Left lobe of liver (tissue), 1 donor: ENCODE measurements around the gene AOC1. TPM values are rescaled to one million over a fixed set of nuclear protein-coding genes. Genes with fewer than 3 reads are reported as not detected.

Experiments used
- total RNA-seq: library from RNA; stranded (reverse); gene quantifications from one replicate; pipeline ENCODE4 v1.2.1, GENCODE V29; 2021
- donor health status: DM: no; HTN: yes; CAD: no.

Gene AOC1
- total RNA-seq, 1 donor from 2014 or later, result 18.9 TPM

Other genes starting within 250 kb of the AOC1 start
- gene GIMAP6, start 220.1 kb upstream of the AOC1 start, total RNA-seq, result 6.5 TPM
- gene GIMAP2, start 166.8 kb upstream of the AOC1 start, total RNA-seq, result 5.3 TPM
- 1.4 TPM for gene GIMAP1, start 135.9 kb upstream of the AOC1 start, total RNA-seq
- gene GIMAP5, start 115.1 kb upstream of the AOC1 start, total RNA-seq, result 3.7 TPM
- gene TMEM176B, start 52.2 kb upstream of the AOC1 start, total RNA-seq, result 906 TPM
- gene TMEM176A, start 51.7 kb upstream of the AOC1 start, total RNA-seq, result 449 TPM
- 0.28 TPM for gene KCNH2, start 125.8 kb downstream of the AOC1 start, total RNA-seq
- 8.7 TPM for gene NOS3, start 138.5 kb downstream of the AOC1 start, total RNA-seq
- not detected for gene ATG9B, start 172.0 kb downstream of the AOC1 start, total RNA-seq
- gene ABCB8, start 175.9 kb downstream of the AOC1 start, total RNA-seq, result 29.1 TPM
- gene ASIC3, start 196.0 kb downstream of the AOC1 start, total RNA-seq, result 2.2 TPM
- 9.6 TPM for gene CDK5, start 205.4 kb downstream of the AOC1 start, total RNA-seq
- 83.1 TPM for gene SLC4A2, start 207.1 kb downstream of the AOC1 start, total RNA-seq
- 61.3 TPM for gene FASTK, start 228.3 kb downstream of the AOC1 start, total RNA-seq
- 60.4 TPM for gene TMUB1, start 231.0 kb downstream of the AOC1 start, total RNA-seq
- gene AGAP3, start 234.0 kb downstream of the AOC1 start, total RNA-seq, result 54.7 TPM